GM12878 (cell line): ENCODE results near the gene AGTRAP.

Source experiments
- FOXM1 ChIP-seq: IDR thresholded peaks from 2 replicates; pipeline ENCODE4 v1.6.1; 2012; ENCODE audit warnings: low read depth, mild to moderate bottlenecking, inconsistent platforms, low read length, moderate library complexity
- MXI1 ChIP-seq: fragments of 150-350 bp; IDR thresholded peaks from 2 replicates; pipeline ENCODE4 v1.6.1; 2011; ENCODE audit warnings: low read depth, mild to moderate bottlenecking, inconsistent platforms, low read length, improper control_type of control experiment
- POLR2A ChIP-seq: IDR thresholded peaks from 2 replicates; pipeline ENCODE4 v1.6.1; 2011; ENCODE audit warnings: low read depth, mild to moderate bottlenecking, low read length
- TF ChIP-seq, protein P1 (sequence below), 3 experiments: IDR thresholded peaks in 2 of 3; conservative IDR thresholded peaks in 1 of 3; 2 replicates each; pipeline ENCODE4 v1.5.1; 2011; ENCODE audit warnings: low read depth in 3 of 3, low read length in 3 of 3, mild to moderate bottlenecking in 3 of 3, control low read depth in 2 of 3, moderate library complexity in 2 of 3, inconsistent platforms in 1 of 3, mixed read lengths in 1 of 3; ENCODE audit not compliant: control insufficient read depth in 2 of 3, insufficient read depth in 1 of 3; ENCODE audit errors: extremely low read depth in 1 of 3
- TF ChIP-seq, protein P2 (sequence below): IDR thresholded peaks from 2 replicates; pipeline ENCODE4 v1.6.1; 2011; ENCODE audit warnings: low read depth, mild to moderate bottlenecking, low read length, moderate library complexity, borderline replicate concordance; ENCODE audit errors: extremely low read depth
- TF ChIP-seq, protein P3 (sequence below): fragments of 450-650 bp; IDR thresholded peaks from 2 replicates; pipeline ENCODE4 v1.6.1; 2017; ENCODE audit warnings: mild to moderate bottlenecking, moderate library complexity

DNA sequence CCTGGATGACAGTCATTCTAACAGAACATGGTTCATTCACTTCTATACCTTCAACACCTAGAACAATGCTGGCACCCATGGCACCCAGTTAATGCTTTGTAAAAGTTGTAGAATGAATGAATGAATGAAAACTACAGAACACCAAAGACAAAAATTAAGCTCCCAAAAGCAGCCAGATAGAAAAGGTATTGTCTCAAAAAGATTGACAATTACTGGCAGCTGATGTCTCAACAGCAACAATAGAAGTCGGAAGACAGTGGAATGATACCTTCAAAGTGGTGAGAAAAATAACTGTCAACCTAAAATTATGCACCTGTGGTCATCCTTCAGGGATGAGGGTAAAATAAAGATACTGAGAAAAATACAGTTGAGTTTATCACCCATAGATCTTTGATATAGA, 21.1 kb downstream of the AGTRAP start:
- no peak for TF ChIP-seq POLR2A
- TF ChIP-seq, protein P1, sequence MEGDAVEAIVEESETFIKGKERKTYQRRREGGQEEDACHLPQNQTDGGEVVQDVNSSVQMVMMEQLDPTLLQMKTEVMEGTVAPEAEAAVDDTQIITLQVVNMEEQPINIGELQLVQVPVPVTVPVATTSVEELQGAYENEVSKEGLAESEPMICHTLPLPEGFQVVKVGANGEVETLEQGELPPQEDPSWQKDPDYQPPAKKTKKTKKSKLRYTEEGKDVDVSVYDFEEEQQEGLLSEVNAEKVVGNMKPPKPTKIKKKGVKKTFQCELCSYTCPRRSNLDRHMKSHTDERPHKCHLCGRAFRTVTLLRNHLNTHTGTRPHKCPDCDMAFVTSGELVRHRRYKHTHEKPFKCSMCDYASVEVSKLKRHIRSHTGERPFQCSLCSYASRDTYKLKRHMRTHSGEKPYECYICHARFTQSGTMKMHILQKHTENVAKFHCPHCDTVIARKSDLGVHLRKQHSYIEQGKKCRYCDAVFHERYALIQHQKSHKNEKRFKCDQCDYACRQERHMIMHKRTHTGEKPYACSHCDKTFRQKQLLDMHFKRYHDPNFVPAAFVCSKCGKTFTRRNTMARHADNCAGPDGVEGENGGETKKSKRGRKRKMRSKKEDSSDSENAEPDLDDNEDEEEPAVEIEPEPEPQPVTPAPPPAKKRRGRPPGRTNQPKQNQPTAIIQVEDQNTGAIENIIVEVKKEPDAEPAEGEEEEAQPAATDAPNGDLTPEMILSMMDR (IDR thresholded peaks at IDR 0.05 in 2 of 3, conservative IDR thresholded peaks at IDR 0.05 in 1 of 3; ENCODE audit: control insufficient read depth in 2 of 3, extremely low read depth in 1 of 3, insufficient read depth in 1 of 3, low read depth in 3 of 3, low read length in 3 of 3) = no peak
- TF ChIP-seq, protein P2, sequence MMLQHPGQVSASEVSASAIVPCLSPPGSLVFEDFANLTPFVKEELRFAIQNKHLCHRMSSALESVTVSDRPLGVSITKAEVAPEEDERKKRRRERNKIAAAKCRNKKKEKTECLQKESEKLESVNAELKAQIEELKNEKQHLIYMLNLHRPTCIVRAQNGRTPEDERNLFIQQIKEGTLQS = no peak
- TF ChIP-seq MXI1 = no peak
- no peak for TF ChIP-seq FOXM1
- TF ChIP-seq, protein P3, sequence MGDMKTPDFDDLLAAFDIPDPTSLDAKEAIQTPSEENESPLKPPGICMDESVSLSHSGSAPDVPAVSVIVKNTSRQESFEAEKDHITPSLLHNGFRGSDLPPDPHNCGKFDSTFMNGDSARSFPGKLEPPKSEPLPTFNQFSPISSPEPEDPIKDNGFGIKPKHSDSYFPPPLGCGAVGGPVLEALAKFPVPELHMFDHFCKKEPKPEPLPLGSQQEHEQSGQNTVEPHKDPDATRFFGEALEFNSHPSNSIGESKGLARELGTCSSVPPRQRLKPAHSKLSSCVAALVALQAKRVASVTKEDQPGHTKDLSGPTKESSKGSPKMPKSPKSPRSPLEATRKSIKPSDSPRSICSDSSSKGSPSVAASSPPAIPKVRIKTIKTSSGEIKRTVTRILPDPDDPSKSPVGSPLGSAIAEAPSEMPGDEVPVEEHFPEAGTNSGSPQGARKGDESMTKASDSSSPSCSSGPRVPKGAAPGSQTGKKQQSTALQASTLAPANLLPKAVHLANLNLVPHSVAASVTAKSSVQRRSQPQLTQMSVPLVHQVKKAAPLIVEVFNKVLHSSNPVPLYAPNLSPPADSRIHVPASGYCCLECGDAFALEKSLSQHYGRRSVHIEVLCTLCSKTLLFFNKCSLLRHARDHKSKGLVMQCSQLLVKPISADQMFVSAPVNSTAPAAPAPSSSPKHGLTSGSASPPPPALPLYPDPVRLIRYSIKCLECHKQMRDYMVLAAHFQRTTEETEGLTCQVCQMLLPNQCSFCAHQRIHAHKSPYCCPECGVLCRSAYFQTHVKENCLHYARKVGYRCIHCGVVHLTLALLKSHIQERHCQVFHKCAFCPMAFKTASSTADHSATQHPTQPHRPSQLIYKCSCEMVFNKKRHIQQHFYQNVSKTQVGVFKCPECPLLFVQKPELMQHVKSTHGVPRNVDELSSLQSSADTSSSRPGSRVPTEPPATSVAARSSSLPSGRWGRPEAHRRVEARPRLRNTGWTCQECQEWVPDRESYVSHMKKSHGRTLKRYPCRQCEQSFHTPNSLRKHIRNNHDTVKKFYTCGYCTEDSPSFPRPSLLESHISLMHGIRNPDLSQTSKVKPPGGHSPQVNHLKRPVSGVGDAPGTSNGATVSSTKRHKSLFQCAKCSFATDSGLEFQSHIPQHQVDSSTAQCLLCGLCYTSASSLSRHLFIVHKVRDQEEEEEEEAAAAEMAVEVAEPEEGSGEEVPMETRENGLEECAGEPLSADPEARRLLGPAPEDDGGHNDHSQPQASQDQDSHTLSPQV = no peak
